ENCODE data around the gene GAS7.

- TF ChIP-seq CTCF (IDR thresholded peaks at IDR 0.05) (no peak), POLR2A (IDR thresholded peaks at IDR 0.05) (no peak)
Measured at GRCh38 chr17:10091046-10091445, 107.4 kb downstream of the GAS7 start.
